Esophagus squamous epithelium (tissue), 4 donors: ENCODE results near the gene HTR3E.
"Not testable (repeated sequence)": the region's sequence is repeated elsewhere in the genome, so short reads cannot be mapped to it uniquely, and the experiment has no call there.

Experiments
- CTCF ChIP-seq, 6 experiments: fragments of 450-650 bp in 4 of 6; fragments of 200-600 bp in 2 of 6; sonication (generic) in 2 of 6; IDR thresholded peaks; one replicate each; pipeline ENCODE4 v1.5.1; 2016 to 2019; ENCODE audit warnings: antibody characterized with exemption in 6 of 6, mild to moderate bottlenecking in 4 of 6, moderate library complexity in 4 of 6
- POLR2A ChIP-seq, 4 donors: fragments of 450-650 bp; IDR thresholded peaks; one replicate each; pipeline ENCODE4 v1.6.1; 2017; ENCODE audit warnings: antibody characterized with exemption in 4 of 4, mild to moderate bottlenecking in 4 of 4, moderate library complexity in 3 of 4

DNA sequence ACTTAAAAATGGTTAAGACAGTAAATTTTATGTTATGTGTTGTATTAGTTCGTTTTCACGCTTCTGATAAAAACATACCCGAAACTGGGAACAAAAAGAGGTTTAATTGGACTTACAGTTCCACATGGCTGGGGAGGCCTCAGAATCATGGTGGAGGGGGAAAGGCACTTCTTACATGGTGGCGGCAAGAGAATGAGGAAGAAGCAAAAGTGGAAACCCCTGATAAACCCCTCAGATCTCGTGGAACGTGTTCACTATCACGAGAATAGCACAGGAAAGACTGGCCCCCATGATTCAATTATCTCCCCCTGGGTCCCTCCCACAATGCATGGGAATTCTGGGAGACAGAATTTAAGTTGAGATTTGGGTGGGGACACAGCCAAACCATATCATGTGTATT lies 25.7 kb upstream of the HTR3E start:
- not testable (repeated sequence) for TF ChIP-seq CTCF, POLR2A (IDR thresholded peaks at IDR 0.05)
